Osteoblast (primary cell): ENCODE results near the gene HKDC1. TPM values are rescaled to one million over a fixed set of nuclear protein-coding genes. Genes with fewer than 3 reads are reported as not detected.

Experiments used
- DNase-seq: peaks from one replicate; pipeline ENCODE4 v3.0.0; 2011; ENCODE audit warnings: low spot score, mixed read lengths; ENCODE audit not compliant: insufficient read length; ENCODE audit errors: missing footprints
- H2AFZ ChIP-seq: 2 replicates; pipeline ENCODE4 v1.6.0; 2011; ENCODE audit warnings: mild to moderate bottlenecking, low read length
- H3K27ac ChIP-seq: 2 replicates; pipeline ENCODE4 v1.5.1; 2011; ENCODE audit warnings: mild to moderate bottlenecking, low read depth, low read length, moderate library complexity
- H3K27me3 ChIP-seq: 2 replicates; pipeline ENCODE4 v1.6.0; 2012; ENCODE audit warnings: mild to moderate bottlenecking, control low read depth, inconsistent platforms, low read length, moderate library complexity; ENCODE audit not compliant: insufficient read depth
- H3K36me3 ChIP-seq: 2 replicates; pipeline ENCODE4 v1.5.1; 2011; ENCODE audit warnings: mild to moderate bottlenecking, low read length, control low read depth, moderate library complexity; ENCODE audit not compliant: insufficient read depth
- H3K4me1 ChIP-seq: 2 replicates; pipeline ENCODE4 v1.5.1; 2011; ENCODE audit warnings: mild to moderate bottlenecking, low read length, control low read depth, moderate library complexity; ENCODE audit not compliant: insufficient read depth
- H3K4me2 ChIP-seq: 2 replicates; pipeline ENCODE4 v1.6.0; 2011; ENCODE audit warnings: mild to moderate bottlenecking, low read length; ENCODE audit not compliant: insufficient read depth
- H3K4me3 ChIP-seq: fragments of 200-600 bp; sonication (generic); 3 replicates; pipeline ENCODE4 v1.5.1; 2012; ENCODE audit warnings: mild to moderate bottlenecking, low read length, inconsistent platforms; ENCODE audit not compliant: insufficient read depth
- H3K79me2 ChIP-seq: 2 replicates; pipeline ENCODE4 v1.6.0; 2012; ENCODE audit warnings: mild to moderate bottlenecking, low read length, control low read depth, inconsistent platforms; ENCODE audit not compliant: insufficient read depth
- H3K9me3 ChIP-seq: 2 replicates; pipeline ENCODE4 v1.5.1; 2011; ENCODE audit warnings: low read depth, low read length, control low read depth
- H4K20me1 ChIP-seq: 2 replicates; pipeline ENCODE4 v1.6.0; 2012; ENCODE audit warnings: mild to moderate bottlenecking, low read length, control low read depth; ENCODE audit not compliant: insufficient read depth
- CTCF ChIP-seq: IDR thresholded peaks from 2 replicates; pipeline ENCODE4 v1.5.1; 2011; ENCODE audit warnings: mild to moderate bottlenecking, low read depth, low read length, moderate library complexity; ENCODE audit errors: extremely low read depth
- total RNA-seq: library from RNA; depleted of rRNA; stranded (reverse); fragments of >200 nt; gene quantifications from 2 replicates; pipeline ENCODE4 v1.2.3, GENCODE V29; 2012

HKDC1 gene
- total RNA-seq, 1 donor, result 2.9 TPM

DNA sequence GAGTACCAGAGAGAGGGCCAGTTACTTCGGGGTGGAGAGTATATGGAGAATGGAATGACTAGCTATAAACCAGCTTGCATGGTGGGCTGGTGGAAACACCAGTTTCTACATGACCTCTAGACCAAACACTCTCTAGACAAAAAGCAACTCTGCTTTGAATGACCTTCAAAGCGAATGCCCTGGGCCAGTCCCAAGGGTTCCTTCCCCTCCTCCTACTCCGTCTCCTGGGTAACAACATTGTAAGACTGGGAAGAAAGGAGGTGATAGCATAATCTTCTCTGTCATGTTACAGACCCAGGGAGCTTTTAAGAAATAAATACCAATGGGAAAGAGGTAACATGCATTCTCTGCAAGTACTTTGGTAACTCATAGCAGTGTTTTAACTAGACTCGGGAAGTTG is 65.6 kb downstream of the HKDC1 start:
- no peak for DNase-seq
- H3K27ac ChIP-seq, result no peak overlapping the region
- H3K79me2 ChIP-seq, result no peaks in the 10 kb centered on the region
- H3K4me2 ChIP-seq, result no peak overlapping the region
- H3K36me3 ChIP-seq, result no peaks in the 10 kb centered on the region
- H3K9me3 ChIP-seq, result no peaks in the 10 kb centered on the region
- H2AFZ ChIP-seq, result no peak overlapping the region
- no peaks in the 10 kb centered on the region for H3K4me1 ChIP-seq
- no peaks in the 10 kb centered on the region for H4K20me1 ChIP-seq
- peaks cover 11% of the 10 kb centered on the region for H3K27me3 ChIP-seq
- H3K4me3 ChIP-seq, result no peak overlapping the region
- TF ChIP-seq CTCF, result no peak

DNA sequence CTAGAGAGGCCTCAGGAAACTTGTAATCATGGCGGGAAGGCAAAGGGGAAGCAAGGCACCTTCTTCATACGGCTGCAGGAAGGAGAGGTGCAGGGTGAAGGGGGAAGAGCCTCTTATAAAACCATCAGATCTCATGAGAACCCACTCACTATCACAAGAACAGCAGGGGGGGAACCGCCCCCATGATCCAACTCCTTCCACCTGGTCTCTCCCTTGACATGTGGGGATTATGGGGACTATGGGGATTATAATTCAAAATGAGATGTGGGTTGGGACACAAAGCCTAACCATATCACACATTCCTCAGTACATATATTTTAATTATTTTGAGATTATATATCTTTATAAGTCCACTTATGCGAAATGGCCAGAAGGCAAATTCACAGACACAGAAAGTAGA is 67.0 kb downstream of the HKDC1 start:
- Histone ChIP-seq H3K4me2 (no peak overlapping the region), H3K27me3 (peaks cover 14% of the 10 kb centered on the region), H3K79me2 (no peaks in the 10 kb centered on the region), H3K27ac (no peak overlapping the region), H3K4me1 (no peaks in the 10 kb centered on the region), H3K36me3 (no peaks in the 10 kb centered on the region), H3K9me3 (no peaks in the 10 kb centered on the region), H4K20me1 (no peaks in the 10 kb centered on the region), H3K4me3 (no peak overlapping the region), H2AFZ (no peak overlapping the region)
- TF ChIP-seq CTCF, result no peak
- DNase-seq, result no peak

DNA sequence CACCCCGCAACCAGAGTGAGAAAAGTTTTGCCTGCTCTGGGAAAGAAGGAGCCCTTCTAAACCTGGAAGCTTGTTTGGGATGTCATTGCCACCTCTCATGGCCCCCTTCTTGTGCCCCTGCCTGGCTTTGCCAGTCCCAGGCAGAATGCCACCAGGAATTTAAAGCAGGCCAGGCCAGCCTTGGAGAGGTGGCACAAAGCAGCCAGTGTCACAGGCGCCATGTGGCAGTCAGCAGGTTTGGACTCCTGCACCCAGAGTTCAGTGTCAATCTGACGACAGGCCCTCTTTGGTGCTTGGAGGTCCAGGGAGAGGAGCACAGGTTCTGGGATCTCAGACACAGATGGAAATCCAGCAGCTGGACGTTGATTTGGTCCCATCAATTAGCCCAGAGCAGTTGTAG is 70.9 kb downstream of the HKDC1 start:
- H3K4me2 ChIP-seq, result no peak overlapping the region
- no peaks in the 10 kb centered on the region for H3K79me2 ChIP-seq
- no peak overlapping the region for H3K27ac ChIP-seq
- H3K36me3 ChIP-seq, result no peaks in the 10 kb centered on the region
- no peaks in the 10 kb centered on the region for H4K20me1 ChIP-seq
- H2AFZ ChIP-seq, result no peak overlapping the region
- H3K4me1 ChIP-seq, result no peaks in the 10 kb centered on the region
- no peak for TF ChIP-seq CTCF
- no peaks in the 10 kb centered on the region for H3K9me3 ChIP-seq
- H3K27me3 ChIP-seq, result peaks cover 25% of the 10 kb centered on the region
- no peak for DNase-seq
- no peak overlapping the region for H3K4me3 ChIP-seq

- Histone ChIP-seq H3K36me3 (no peaks in the 10 kb centered on the region), H3K27me3 (peaks cover 31% of the 10 kb centered on the region), H3K4me1 (no peaks in the 10 kb centered on the region), H3K4me3 (no peak overlapping the region), H3K9me3 (no peaks in the 10 kb centered on the region), H3K79me2 (no peaks in the 10 kb centered on the region), H2AFZ (no peak overlapping the region), H3K27ac (no peak overlapping the region), H3K4me2 (no peak overlapping the region), H4K20me1 (no peaks in the 10 kb centered on the region)
- DNase-seq, result no peak
- no peak for TF ChIP-seq CTCF
These were observed 72.3 kb downstream of the HKDC1 start for GRCh38 chr10:69292459-69292858.
